GM18951 (cell line): ENCODE data around the gene LRP8.

Experiments
- POLR2A ChIP-seq: IDR thresholded peaks from 4 replicates; pipeline ENCODE4 v1.6.1; 2011; ENCODE audit warnings: mild to moderate bottlenecking; ENCODE audit not compliant: insufficient read length, insufficient read depth; ENCODE audit errors: extremely low read depth
- in situ Hi-C: fragments of 300-500 bp; cut with MboI; formaldehyde crosslinking; loops from one replicate; pipeline ENCODE4 v1.12.0; 2022; ENCODE audit warnings: low sequenced_read_pairs, mixed read lengths, inconsistent platforms; ENCODE audit not compliant: unreplicated experiment

The LRP8 gene

DNA sequence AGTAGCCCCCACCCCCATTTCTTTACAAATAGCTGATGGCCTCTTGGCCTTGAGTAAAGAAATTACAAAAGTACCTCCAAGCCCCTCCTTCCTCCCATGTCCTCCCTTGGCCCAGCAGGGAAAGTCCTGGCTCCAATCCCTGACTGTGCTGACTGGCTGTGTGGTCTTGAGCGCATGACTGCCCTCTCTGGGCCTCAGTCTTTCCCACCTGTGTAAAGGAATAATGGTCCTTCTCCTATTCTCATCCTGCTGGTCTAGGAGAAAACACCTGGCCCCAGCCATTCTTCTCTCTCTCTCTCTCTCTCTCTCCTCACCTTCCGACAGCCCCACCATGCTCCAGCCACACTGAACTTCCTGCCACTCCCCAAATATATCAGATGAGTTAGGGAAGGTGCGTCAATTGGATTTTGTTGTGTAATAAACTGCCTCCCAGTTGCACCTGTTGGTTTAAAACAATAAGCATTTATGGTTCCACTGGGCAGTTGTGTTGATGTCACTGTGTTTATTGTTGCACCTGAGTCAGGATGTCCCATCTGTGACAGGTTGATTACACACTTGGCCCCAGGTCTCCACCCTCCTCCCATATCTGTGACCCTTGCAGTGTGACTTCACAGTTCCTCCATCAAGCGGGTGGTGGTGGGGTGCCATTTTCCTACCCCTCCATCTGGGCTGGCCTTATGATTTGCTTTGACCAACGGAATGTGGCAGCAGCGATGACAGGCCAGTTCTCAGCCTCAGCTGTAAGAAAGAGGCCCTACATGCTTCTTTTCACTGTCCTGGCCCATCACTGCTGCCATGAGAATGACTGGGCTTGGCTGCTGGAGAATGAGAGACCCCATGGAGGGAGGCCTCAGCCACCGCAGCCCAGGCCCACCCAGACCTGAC, 22.3 kb upstream of the LRP8 start:
- no peak for TF ChIP-seq POLR2A
- in situ Hi-C loops: no loop called here

DNA sequence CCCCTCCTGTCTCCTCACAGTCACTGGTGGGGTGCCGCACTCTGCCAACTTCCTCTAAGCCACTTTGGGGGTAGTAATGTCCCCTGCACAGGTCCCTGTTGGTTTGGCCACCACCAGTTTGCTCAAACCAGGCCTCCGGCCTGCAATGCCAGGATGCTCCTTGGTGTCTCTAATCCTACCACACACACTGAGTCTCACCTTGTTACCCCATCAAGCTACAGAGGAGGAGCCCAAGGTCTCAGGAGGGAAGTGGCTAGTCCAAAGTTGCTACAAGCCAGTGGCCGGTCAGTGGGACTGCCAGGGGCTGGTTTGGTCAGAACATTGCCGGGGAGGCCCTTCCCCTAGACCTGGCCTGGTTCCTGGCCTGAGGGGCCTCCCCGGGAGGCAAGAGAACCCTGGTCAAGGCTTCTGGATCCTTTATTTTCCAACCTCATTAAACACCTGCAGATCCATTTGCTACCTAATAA, 21.5 kb upstream of the LRP8 start:
- TF ChIP-seq POLR2A: no peak
- in situ Hi-C loops: no loop called here

DNA sequence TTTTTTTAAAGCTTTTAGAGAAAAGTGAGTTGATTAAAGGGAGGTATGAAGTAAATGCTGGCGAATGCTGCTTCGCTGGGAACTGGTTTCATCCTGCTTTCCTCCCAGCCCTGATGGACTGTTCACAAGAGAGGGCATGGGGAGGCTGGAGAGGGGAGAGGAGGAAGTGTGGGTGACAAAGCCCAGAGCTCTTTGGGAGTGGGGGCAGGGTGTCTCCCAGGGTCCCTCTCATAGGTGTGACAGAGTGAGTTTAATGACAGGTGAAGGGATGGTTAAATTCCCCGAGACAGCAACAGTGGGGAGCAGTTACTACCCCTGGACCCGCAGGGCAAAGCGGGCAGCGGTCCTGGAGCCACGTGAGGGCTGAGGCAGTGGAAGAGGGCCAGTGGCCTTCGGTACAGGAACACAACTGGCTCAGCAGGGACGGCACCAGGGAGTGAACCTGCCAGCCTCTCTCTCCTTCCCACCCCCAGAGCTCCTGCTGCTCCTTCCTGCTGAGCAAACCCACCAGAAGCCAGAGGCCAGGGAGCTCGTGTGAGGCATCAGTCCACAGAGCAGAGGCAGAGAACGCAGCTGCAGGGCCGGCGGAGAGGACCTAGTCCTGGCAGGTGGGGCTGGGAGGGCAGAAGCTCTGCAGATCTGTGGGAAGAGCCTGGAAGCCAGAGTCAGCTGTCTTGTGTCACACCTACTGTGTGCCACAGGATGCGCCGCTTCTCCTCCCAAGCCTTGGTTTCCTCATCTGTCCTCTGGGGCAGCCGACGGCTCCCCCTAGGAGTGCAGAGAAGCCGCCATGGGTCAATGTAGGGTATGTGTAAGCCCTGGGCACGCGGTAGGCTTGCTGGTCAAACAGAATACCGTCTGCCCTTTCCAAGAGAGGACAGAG, 20.9 kb upstream of the LRP8 start:
- in situ Hi-C loops: no loop called here
- no peak for TF ChIP-seq POLR2A

DNA sequence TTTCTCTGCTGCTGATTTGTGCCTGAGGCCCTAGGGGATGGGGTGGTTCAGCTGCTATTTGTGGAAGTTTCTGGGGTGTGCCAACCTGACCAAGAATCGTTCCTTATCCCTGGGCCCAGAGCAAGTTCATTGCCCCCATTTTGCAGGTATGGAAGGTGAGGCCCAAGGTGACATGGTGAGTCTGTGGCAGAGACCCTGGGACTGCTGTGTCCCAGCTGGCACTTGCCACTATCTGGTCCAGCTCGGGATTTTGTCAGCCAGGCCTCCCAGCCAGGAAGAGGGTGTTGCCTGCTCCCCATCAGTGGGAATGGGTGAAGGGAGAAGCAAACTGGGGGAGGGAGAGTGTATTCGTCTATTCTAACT, 18.9 kb upstream of the LRP8 start:
- in situ Hi-C loops: no loop called here
- no peak for TF ChIP-seq POLR2A

DNA sequence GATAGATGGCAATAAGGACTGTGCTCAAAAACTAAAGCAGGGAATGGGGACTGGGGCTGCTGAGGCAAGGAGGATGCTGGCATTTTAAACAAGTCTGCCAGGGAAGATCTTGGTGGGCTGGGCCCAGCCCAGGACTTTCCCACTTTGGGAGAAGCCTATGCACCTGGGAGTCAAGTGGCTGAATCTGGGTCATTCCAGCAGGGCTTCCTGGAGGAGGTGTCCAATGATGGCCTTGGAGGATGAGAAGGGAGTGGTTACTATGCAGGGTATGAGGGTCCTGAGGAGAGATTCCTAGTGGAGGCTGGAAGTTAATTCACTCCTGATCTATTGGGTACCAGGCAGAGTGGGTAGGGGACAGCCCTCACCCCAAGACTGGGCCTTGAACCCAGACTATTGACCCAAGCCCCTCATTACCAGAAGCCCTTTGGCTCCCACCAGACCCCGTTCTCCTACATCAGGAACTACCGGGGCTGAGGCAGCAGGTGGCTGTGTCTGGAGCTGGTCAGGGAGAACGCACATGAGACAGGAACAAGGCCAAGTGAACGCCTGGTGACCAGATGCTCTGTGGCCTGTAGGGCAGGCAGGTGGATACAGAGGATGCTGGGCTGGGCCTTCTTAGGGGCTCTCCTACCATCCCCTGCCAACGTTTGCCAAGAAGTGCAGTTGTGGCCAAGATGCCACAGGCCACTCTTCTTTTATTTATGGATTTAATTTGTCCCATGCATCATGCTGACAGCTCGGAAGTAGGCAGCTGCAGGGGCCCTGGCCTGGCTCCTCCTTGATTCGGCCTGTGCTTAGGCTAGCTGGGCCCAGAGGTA, 18.3 kb upstream of the LRP8 start:
- in situ Hi-C loops: no loop called here
- no peak for TF ChIP-seq POLR2A

DNA sequence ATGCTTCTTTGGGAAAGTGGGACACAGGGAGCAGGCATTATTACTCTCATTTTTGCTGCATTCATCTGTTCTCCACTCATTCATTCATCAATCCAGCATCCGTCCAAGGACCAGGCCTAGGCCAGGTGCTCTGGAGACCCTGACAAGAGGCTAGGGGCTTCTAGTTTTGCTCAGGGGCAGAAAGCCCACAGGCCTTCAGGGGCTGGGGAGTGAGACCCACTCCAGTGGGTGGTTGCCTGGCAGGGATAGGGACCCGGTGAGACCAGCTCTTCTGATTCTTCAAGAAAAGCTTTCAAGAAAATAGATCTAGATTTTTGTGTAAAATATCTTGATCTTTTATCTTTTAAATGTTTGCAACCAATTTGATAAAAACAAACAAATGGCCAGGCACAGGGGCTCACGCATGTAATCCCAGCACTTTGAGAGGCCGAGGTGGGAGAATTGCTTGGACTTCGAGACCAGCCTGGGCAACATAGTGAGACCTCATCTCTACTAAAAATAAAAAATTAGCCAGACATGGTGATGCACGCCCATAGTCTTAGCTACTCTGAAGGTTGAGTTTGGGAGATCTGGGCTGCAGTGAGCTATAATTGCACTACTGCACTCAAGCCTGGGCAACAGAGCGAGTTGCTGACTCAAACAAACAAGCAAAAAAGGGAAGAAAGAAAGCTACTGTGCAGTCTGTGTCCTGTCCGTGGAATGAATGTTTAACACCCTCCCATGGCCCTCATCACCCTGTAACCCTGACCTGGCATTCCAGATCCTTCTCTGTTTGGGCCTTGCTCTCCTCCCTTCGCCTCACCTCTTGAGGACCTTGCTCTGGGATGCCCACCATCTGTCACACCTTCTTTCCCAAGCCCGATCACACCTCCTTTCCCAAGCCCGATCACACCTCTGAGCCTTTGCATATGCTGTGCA, 17.3 kb upstream of the LRP8 start:
- in situ Hi-C loops: no loop called here
- TF ChIP-seq POLR2A: no peak

DNA sequence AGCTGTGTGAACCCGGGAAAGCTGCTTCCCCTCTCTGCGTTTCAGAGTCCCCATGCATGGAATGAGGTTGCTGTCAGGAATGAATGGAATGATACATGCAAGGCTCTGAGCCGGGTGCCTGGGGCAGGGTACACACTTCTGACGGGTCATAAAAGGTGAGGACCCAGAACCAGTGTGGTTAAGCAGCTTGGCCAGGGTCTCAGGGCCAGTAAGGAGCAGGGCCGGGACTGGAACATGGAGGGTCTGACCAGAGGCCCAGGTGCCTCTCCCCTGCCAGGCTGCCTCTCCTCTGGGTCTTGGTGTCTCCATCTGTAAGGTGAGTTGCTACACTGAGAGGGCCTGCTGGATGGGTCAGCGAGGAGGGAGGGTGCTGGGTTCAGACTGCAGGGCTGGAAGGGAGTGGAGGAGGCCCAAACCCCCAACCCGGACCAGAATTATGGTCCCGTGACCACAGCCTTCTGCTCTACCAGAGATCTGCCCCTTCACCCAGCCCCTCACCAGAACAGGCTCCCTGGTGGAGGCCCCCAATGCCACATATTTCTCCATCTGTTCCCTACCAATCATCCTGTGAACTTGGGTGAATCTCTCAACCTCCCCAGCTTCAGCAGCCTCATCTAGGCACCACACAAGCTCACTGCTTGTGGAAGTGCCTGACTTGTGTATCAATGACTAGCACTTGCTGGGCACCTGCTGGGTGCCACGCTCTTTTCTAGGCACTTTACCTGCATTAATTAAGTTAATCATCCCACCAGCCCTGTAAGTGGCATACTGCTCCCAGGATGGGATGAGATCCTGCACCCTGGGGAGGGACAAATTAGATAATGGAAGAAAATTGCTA, 16.2 kb upstream of the LRP8 start:
- in situ Hi-C loops: no loop called here
- no peak for TF ChIP-seq POLR2A

DNA sequence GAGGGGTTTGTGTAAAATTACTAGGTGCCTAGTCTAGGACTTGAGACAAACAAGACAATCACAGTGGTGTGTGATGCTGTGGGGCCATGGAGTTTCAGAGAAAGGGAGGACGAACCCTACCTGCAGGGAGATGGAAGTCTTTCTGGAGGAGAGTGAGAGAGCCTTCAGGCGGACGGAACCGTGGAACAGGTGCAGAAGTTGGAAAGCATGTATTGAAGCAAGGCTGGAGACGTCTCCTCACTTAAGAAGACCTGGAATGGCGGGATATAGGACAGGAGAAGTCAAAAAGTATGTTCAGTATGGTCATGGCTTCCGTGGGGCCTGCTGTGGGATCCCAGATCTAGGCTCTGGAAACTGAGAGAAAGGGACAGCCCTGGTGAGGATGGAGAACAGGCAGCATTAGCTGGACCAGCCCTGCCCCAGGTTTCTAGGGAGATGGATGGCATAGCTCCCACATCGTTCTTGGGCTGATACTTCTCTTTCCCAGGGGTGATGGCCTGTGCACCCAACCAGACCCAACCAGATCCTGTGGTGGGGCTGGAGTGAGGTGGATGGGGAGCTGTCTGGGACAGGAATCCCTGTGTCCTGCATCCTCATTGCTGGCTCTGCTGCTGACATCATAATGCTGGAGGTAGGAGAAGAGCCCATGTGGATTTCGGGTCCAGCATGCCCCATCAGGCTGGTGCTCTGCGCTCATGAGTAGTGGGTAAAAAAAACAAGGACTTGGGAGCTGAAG, 15.0 kb upstream of the LRP8 start:
- in situ Hi-C loops: no loop called here
- TF ChIP-seq POLR2A: no peak

DNA sequence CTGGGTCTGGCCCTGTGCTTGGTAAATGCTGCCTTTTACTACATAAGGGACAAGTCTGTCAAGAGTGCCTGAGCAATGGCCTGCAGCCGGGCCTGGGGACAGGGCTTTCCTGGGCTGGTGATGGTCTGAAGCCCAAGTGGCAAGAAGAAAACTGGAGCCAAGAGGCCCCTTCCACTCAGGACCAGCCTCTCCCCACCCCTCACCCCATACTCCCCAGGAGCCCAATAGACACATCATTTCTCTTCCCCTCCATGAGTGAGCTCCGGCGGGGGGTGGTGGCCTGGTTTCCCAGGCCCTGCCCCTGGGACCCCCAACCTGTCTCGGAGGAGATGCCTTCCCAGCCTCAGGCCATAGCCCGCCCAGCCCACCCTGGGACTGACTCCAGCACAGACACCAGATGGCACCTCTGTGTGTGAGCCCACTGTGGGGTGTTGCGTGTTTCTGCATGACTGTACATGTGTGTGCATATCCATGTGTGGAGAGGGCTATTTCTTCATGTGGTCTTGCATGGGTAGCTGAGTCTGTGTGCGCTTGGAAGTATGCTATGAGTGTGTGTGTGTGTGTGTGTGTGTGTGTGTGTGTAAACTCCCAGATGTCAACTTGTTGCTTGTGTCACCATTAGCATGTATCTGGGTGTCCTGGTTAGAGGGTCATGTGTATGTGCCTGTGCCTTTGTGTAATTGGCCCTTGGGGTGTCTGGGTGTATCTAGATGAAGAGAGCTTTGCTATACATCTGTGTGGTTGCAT, 14.3 kb upstream of the LRP8 start:
- in situ Hi-C loops: no loop called here
- no peak for TF ChIP-seq POLR2A

DNA sequence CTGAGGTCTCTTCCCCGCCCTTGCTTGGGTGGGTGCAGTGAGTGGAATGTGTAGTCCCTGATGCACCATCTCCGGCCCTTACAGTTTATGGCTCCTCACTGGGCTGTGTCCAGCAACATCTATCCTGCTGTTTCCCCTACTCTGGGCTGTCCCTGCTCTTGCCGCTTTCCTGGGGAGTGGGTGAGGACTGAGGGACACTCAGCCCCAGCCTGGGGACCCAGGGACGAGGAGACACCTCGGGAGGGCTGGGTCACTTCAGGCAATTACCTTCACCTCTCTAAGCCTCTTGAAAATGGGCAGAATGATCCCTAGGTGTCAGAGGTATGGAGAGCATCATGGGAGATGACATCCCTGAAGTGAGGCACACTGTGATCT, 13.6 kb upstream of the LRP8 start:
- in situ Hi-C loops: no loop called here
- no peak for TF ChIP-seq POLR2A
